SK-N-DZ (cell line): ENCODE results near the gene AGPAT1. TPM values are rescaled to one million over a fixed set of nuclear protein-coding genes. Genes with fewer than 3 reads are reported as not detected.
"Not testable (repeated sequence)": the region's sequence is repeated elsewhere in the genome, so short reads cannot be mapped to it uniquely, and the experiment has no call there.

Source experiments
- DNase-seq: peaks from one replicate; pipeline ENCODE4 v3.0.0-alpha.2; 2015; ENCODE audit warnings: low spot score
- polyA plus RNA-seq, 2 experiments: library from polyadenylated mRNA; depleted of rRNA; stranded (reverse); fragments of >200 nt; gene quantifications; 2 replicates each; pipeline ENCODE4 v1.2.3, GENCODE V29; 2014

AGPAT1 gene
- 60.4 and 67.5 TPM in 2 replicates for polyA plus RNA-seq (2014; cell fraction: cytosol; rRNA removed)
- polyA plus RNA-seq (2014; cell fraction: nucleus; rRNA removed) = 33.1 and 36.2 TPM in 2 replicates

- DNase-seq = peak; percentile 96
Measured at GRCh38 chr6:32175711-32176475, at the start of gene AGPAT1. AGPAT1 (minus strand) TSS chr6:32176084; CDS start chr6:32171496, 4,588 bp downstream.

- no peak for DNase-seq
Measured at GRCh38 chr6:32224696-32225095, 48.8 kb upstream of the AGPAT1 start.

- no peak for DNase-seq
Measured at GRCh38 chr6:32223258-32224235, 47.7 kb upstream of the AGPAT1 start, which contains the start of gene NOTCH4. NOTCH4 (minus strand) TSS chr6:32224067; CDS start chr6:32223928, 139 bp downstream.

GRCh38 chr6:32222333-32223230 is 46.7 kb upstream of the AGPAT1 start:
- DNase-seq = no peak

GRCh38 chr6:32220021-32220420 is 44.1 kb upstream of the AGPAT1 start:
- no peak for DNase-seq

DNA sequence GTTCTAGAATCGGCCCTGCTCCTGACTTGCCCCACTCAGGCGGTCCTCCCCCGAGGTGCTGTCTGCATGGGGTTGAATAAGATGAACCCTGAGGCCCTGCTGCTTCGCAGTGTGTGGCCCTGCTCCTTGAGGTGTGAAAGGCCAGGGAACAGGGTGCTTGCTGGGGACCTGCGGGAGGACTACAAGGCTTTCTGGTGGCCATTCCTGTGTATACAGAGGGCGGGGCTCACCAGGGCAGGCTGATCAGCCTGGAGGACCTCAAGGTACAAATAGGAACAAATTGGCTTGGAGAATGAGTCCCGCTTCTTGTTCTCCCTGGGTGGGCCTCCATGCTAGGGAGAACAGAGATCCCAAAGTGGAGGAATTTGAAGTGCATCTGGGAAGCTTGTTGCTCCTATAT is 42.3 kb upstream of the AGPAT1 start:
- no peak for DNase-seq

GRCh38 chr6:32216998-32217397 is 41.1 kb upstream of the AGPAT1 start:
- DNase-seq = no peak

- no peak for DNase-seq
Measured at GRCh38 chr6:32216285-32216684, 40.4 kb upstream of the AGPAT1 start.

DNA sequence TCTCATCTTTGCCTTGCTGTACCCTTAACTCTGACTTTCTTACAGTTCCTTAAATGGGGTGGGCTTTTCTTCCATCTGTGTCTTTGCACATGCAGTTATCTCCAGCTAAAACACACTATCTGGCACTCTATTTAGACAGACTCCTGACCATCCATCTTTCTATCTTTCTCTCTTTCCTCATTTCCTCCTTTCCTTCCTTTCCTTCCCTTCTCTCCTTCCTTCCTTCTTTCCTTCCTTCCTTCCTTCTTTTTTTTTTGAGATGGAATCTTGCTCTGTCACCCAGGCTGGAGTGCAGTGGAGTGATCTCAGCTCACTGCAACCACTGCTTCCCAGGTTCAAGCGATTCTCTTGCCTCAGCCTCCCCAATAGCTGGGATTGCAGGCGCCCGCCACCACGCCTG is 39.7 kb upstream of the AGPAT1 start:
- DNase-seq = no peak

GRCh38 chr6:32214126-32214525 is 38.2 kb upstream of the AGPAT1 start:
- DNase-seq = no peak

- DNase-seq = no peak
Measured at GRCh38 chr6:32213649-32214048, 37.8 kb upstream of the AGPAT1 start.

DNA sequence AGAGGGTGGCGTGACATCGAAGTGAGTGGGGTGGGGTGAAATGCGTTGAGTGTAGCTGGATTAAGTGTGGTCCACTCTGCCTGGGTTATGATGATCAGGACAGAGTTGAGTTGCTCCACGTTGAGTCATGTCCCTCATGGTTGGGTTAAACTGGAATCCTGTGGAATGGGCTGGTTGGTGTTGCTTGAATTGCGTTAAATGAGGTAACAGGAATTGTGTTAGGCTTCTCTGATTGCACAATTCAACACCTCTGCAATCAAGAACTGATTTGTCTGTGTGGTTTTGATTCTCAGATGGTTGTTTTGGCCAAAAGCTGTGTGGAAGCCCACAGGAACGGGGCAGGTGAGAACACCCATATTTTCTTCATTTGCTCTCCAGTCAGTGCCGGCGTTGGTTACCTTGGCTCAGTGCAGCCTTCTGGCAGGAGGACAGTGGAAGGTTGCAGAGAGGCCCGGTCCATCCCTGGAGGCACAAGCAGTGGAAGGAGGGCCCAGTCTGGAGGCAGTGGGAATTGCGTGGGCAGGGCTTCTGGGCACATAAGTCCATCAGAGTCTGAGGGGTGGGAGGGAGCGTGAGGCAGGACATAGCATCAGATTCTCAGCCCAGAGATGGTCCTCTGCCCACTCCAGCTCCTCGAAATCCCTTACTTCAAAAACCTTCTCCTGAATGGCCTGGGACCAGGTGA is 36.3 kb upstream of the AGPAT1 start:
- DNase-seq = no peak

DNA sequence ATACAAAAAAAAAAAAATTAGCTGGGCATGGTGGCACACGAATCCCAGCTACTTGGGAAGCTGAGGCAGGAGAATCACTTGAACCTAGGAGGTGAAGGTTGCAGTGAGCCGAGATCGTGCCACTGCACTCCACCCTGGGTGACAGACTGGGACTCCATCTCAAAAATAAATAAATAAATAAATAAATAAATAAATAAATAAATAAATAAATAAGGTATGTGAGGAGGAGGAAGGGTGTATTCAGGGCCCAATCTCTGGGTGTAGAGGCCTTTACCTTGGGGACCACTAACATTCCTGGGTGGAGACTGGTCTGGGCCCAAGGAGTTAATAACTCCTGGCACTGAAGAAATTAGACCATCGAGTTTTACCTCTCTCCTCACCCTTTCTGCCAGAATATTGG is 35.5 kb upstream of the AGPAT1 start:
- not testable (repeated sequence) for DNase-seq

DNA sequence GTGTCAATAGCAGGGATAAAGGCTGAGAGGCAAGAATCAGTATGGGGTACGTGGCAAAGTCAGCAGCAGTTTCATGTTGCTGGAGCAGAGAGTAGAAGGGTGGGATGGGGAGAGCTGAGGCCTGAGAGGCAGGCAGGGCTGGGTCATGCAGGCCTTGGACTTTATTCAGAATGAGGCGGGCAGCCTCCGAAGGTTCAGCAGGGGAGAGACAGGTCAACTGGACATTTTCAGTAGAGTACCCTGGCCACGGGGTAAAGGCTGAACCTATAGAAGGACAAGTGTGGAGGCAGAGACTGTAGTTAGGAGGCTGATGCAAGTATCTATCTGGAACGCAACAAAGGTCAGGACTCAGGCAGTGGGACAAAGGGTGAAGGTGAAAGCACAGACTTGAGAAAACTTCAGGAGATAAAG is 34.3 kb upstream of the AGPAT1 start:
- no peak for DNase-seq

DNA sequence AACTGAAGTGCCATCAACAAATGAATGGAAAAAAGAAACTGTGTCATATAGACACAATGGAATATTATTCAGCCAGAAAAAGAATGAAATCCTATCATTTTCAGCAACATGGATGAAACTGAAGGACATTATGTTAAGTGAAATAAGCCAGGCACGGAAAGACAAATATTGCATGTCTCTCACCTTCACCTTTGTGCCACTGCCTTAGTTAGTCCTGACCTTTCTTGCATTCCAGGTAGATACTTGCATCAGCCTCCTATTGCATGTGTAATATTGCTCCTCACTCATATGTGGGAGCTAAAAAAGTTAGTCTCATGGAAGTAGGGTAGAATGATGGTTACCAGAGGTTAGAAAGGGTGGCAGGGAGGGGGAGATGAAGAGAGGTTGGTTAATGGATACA is 33.1 kb upstream of the AGPAT1 start:
- DNase-seq = no peak

GRCh38 chr6:32204268-32204715 is 28.4 kb upstream of the AGPAT1 start:
- DNase-seq = no peak

DNA sequence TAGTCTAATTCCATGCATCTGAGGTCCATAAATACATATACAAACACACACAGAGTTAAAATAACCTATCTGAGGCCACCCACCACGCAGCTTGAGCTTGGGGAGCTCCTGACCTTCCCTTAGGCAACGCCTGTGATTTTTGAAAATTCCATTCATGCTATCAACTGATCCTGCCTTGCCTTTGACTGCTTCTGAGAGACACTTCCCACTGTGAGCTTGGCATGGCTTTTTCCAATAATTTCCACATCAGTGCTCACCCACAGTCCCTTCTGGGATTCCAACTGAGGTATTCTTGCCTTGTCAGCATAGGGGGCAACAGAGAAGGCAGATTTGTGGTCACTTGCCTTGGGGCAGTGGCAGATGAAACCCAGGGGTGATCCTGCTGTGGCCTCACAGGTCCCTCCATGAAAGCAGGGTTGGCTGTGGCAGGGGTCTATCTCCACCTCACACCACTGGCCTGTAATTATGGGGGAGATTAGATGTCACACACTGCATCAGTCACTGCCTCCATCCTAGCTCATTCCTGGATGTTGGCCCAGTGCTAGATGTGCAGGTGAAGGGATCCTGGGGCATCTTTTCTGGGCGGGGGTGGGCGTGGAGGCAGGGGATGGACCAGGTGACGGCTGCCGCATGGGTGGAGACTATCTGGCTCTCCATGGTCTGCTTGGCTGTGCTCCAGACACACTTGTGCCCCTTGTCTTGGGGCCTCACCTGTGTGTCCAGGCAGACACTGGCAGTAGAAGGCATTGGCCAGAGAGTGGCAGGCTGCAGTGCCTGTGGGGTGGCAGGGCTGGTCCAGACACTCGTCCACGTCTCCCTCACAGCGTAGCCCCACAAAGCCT is 27.8 kb upstream of the AGPAT1 start:
- no peak for DNase-seq

DNA sequence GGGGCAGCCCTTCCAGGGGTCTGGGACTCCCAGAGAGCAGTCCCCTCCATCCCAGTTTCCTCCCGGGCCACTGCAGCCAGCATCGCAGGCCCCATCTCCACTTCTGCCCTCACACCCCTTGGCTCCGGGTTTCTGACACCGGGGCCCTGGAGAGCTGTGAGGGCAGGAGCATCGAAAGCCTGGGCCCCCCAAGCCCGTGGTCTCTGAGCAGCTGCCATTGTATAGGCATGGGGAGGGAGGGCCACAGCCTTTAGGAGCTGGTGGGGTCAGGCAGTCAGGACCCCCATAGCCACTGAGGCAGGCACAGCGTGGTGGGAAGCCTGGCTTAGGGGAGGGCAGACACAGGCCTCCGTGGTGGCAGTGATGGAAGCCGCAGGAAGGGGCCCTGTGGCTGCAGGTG is 26.3 kb upstream of the AGPAT1 start:
- no peak for DNase-seq

- DNase-seq = no peak
Measured at GRCh38 chr6:32200711-32201475, 25.0 kb upstream of the AGPAT1 start.
